Hepatocyte (in vitro differentiated cells): Measurements from ENCODE around the gene EPHA6.

Experiments
- EZH2 ChIP-seq: fragments of 200-600 bp; sonication (generic); IDR thresholded peaks from 2 replicates; pipeline ENCODE4 v1.6.1; 2016; ENCODE audit warnings: antibody characterized with exemption, mild to moderate bottlenecking, borderline replicate concordance
- TF ChIP-seq, protein P1 (sequence below): fragments of 200-600 bp; sonication (generic); IDR thresholded peaks from 2 replicates; pipeline ENCODE4 v1.5.1; 2016; ENCODE audit warnings: antibody characterized with exemption, mild to moderate bottlenecking; ENCODE audit not compliant: poor library complexity

DNA sequence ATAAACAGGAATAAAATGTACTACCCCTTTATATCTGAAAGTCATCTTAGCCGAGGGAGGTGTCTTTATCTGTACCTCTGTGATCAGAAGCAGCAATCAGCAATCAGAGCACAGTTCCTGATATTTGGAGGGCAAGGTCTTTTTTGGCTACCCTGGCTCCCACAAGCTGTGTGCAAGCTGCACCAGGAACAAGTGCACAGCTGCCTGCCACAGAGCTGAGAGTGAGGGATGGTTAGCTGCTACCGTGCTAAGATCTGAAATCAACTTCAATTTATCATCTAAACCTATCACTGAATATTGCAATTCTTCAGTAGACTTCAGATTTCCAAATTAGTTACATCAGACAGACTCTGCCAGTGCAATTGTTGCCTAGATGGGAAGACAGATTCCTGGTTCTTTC lies 545.6 kb downstream of the EPHA6 start:
- TF ChIP-seq, protein P1, sequence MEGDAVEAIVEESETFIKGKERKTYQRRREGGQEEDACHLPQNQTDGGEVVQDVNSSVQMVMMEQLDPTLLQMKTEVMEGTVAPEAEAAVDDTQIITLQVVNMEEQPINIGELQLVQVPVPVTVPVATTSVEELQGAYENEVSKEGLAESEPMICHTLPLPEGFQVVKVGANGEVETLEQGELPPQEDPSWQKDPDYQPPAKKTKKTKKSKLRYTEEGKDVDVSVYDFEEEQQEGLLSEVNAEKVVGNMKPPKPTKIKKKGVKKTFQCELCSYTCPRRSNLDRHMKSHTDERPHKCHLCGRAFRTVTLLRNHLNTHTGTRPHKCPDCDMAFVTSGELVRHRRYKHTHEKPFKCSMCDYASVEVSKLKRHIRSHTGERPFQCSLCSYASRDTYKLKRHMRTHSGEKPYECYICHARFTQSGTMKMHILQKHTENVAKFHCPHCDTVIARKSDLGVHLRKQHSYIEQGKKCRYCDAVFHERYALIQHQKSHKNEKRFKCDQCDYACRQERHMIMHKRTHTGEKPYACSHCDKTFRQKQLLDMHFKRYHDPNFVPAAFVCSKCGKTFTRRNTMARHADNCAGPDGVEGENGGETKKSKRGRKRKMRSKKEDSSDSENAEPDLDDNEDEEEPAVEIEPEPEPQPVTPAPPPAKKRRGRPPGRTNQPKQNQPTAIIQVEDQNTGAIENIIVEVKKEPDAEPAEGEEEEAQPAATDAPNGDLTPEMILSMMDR: no peak
- TF ChIP-seq EZH2: no peak
